Measurements from ENCODE around the gene AMOTL2. TPM values are rescaled to one million over a fixed set of nuclear protein-coding genes. Genes with fewer than 3 reads are reported as not detected.

The AMOTL2 gene
- total and polyA plus RNA-seq, 8 donors: 23.8 to 106 (median 47.6) TPM

DNA sequence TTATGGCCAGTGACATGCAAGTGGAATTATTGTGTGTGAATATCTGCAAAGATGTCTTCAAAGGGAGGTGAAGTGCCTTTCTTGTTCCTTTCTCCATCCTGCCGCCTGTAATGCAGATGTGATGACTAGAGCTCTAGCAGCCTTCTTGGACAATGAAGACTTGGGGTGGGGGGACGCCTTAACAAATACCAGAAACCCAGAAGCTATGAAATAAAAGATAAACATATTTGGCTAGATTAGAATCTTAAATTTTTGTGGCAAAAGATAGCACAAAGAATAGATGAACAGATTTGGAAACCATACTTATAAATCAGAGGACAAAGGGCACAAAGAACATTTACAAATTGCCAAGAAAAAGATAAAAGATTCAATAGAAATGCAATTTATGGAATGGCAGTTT is 56.1 kb downstream of the AMOTL2 start:
- no peak for ATAC-seq
- Histone ChIP-seq H3K9me3 (no peaks in the 10 kb centered on the region), H3K4me1 (peaks cover 20 to 22% of the 10 kb centered on the region in 2 donors), H3K27ac (no peak overlapping the region), H3K4me3 (no peak overlapping the region), H3K36me3 (no peaks in the 10 kb centered on the region), H3K27me3 (peaks cover 0 to 21% of the 10 kb centered on the region in 2 donors)
- TF ChIP-seq, protein P1, sequence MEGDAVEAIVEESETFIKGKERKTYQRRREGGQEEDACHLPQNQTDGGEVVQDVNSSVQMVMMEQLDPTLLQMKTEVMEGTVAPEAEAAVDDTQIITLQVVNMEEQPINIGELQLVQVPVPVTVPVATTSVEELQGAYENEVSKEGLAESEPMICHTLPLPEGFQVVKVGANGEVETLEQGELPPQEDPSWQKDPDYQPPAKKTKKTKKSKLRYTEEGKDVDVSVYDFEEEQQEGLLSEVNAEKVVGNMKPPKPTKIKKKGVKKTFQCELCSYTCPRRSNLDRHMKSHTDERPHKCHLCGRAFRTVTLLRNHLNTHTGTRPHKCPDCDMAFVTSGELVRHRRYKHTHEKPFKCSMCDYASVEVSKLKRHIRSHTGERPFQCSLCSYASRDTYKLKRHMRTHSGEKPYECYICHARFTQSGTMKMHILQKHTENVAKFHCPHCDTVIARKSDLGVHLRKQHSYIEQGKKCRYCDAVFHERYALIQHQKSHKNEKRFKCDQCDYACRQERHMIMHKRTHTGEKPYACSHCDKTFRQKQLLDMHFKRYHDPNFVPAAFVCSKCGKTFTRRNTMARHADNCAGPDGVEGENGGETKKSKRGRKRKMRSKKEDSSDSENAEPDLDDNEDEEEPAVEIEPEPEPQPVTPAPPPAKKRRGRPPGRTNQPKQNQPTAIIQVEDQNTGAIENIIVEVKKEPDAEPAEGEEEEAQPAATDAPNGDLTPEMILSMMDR (IDR thresholded peaks at IDR 0.05): no peak
- intact Hi-C loops (cut with DNase I): no loop called here
- no peak for DNase-seq

DNA sequence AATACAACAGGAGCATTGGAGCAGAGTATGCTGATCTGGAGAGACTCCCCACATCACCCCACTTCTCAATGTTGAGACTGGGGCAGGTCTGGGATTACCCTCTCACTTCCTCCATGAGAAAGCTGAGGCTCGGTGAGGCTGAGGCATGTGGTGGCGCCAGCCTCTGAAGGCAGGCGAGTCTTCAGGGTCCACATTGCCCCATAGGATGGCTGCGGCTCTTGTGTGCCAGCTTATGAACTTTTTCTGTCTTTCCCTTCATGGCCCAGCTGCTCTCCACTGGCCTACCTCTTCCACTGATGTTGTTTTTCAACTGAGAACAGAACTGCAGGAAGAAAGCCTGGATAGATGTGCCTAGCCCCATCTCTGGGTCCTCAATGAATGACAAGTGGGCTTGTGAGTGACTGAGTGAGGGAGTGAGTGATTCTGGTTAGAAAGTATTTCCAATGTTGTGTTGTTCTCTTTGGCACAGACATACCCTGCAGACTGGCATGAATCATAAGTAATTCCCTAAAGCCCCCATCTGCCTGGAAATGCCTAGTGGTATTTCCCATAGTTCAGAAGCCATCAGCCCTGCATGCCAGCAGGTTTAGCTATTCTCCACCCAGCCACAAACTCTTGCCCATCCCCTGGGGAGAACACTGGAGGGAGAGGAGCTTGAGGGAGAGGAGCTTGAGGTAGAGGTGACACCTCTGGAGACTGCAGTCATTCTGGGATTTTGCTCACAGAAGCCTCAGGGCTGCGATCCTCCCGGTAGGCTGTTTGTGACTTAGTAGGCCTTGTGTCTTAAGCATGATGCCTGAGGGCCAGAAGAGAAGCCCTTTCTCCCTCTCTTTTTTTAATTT is 56.9 kb downstream of the AMOTL2 start:
- ATAC-seq (no peak), DNase-seq (no peak)
- Histone ChIP-seq H3K36me3 (no peaks in the 10 kb centered on the region), H3K27me3 (peaks cover 0 to 29% of the 10 kb centered on the region in 2 donors), H3K4me3 (no peak overlapping the region), H3K9me3 (no peaks in the 10 kb centered on the region), H3K4me1 (peaks cover 28% of the 10 kb centered on the region in 2 donors), H3K27ac (peak overlapping the region in 1 of 2 donors; percentile 13)
- TF ChIP-seq, protein P1 (IDR thresholded peaks at IDR 0.05): no peak
- intact Hi-C loops (cut with DNase I): no loop called here

DNA sequence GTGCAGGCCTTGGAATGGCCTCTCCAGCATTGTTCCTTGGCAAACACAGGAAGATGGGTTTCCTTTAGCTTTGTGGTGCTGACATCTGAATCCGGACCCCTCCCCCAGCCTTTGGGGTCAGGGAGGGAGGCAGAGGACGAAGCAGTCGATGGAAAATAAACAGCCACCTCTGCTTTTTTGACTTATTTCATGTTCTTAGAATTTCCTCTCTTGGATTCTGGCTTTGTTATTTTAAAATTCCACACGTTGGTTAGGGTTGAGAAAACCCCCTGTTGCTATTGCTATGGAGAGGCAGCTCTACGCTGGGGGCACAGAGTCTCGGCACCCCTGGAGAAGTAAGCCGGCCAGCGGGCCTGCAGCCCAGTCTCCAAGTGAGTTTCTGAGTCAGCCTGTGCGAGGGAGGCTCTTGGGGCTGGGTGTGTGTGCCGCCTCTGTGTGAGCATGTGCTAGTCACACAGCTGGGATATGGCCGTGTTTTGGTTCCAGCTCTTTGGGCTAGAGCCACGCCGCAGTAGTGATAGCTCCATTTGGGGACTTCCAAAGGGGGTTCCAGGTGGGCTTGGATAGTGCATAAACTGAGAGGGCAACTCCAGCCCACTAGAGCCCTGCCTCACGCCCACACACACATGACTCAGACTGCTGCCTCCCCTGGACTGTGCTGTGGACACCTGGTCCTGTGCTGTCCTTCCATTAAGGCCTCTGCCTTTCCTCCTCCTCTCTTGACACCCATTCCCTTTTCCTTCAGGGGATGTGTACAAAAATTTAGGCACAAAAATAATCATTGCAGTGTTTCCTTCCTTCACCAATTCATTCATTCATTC is 58.8 kb downstream of the AMOTL2 start:
- intact Hi-C loops (cut with DNase I): no loop called here
- ATAC-seq: peak; percentile 10
- no peak overlapping the region for H3K4me3 ChIP-seq
- no peaks in the 10 kb centered on the region for H3K9me3 ChIP-seq
- H3K27ac ChIP-seq: peak overlapping the region; percentile 81 to 85
- H3K27me3 ChIP-seq: peaks cover 0 to 35% of the 10 kb centered on the region in 2 donors
- TF ChIP-seq, protein P1 (IDR thresholded peaks at IDR 0.05): no peak
- DNase-seq: peak in 1 of 4 donors; percentile 64
- peaks cover 31 to 34% of the 10 kb centered on the region in 2 donors for H3K4me1 ChIP-seq
- no peaks in the 10 kb centered on the region for H3K36me3 ChIP-seq

DNA sequence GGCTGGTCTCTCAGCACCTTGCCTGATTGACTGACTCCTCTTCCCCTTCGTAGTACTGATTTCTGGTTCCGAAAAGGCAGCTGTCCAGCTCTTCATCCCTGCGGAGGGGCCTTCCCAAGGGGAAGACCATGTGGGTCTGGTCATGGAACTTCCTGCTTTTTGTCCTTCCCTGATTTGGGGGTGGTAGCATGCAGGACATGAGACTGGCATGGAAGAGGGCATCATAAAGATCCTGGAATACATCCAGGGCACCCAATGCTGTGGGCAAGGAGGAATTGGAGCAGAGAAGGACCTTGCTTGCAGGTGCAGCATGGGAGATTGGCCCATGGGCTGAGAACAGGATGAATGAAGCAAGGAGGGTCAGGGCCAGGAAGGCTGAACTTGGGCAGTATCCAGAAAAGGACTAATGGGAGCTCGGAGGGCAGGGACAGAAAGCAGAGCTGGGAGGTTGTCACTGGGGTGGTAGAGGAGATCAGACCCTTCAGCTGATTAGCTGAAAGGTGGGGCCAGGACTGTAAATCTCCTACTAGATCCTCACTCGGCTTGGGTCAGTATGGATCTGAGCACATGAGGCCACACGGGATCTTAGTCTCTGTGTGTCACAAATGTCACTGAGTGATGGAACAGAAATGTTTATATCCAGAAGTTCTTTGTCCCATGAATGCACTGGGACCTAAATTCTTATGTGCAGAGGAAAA is 59.5 kb downstream of the AMOTL2 start:
- peaks cover 33 to 39% of the 10 kb centered on the region in 2 donors for H3K4me1 ChIP-seq
- intact Hi-C loops (cut with DNase I): loop anchor here in 1 of 2 donors (5.0 kb wide), 1 partner anchor 58 kb away; the partner anchor contains the start of gene AMOTL2

More for the DNA sequence above, 59.5 kb downstream of the AMOTL2 start:
- ATAC-seq (no peak), DNase-seq (peak in 1 of 4 donors; percentile 14)
- Histone ChIP-seq H3K27me3 (peaks cover 0 to 35% of the 10 kb centered on the region in 2 donors), H3K27ac (peak overlapping the region; percentile 81 to 85), H3K4me3 (no peak overlapping the region), H3K36me3 (no peaks in the 10 kb centered on the region), H3K9me3 (no peaks in the 10 kb centered on the region)
- TF ChIP-seq, protein P1 (IDR thresholded peaks at IDR 0.05): no peak

Data from left lung (tissue), 10 donors.